BJ (cell line): ENCODE measurements around the gene XK. TPM values are rescaled to one million over a fixed set of nuclear protein-coding genes. Genes with fewer than 3 reads are reported as not detected.

Source experiments
- CTCF ChIA-PET: fragments of 350-600 bp; formaldehyde crosslinking; extraction: SDS; loops from one replicate; lab custom pipeline; 2021; ENCODE audit warnings: antibody characterized with exemption, inconsistent platforms; lab: Yijun Ruan, JAX
- POLR2A ChIA-PET: fragments of 300-600 bp; sonication (Branson Sonifier 250); formaldehyde crosslinking; extraction: SDS; loops from one replicate; lab custom pipeline; 2021; ENCODE audit warnings: antibody characterized with exemption; lab: Charles Lee
- DNase-seq: peaks from one replicate; pipeline ENCODE4 v3.0.0-alpha.2; 2011; ENCODE audit warnings: low read depth
- H3K27me3 ChIP-seq: 2 replicates; pipeline ENCODE4 v1.6.0; 2011; ENCODE audit warnings: low read length; ENCODE audit not compliant: control insufficient read depth, insufficient read depth
- H3K36me3 ChIP-seq: 2 replicates; pipeline ENCODE4 v1.5.1; 2011; ENCODE audit warnings: low read length; ENCODE audit not compliant: control insufficient read depth, insufficient read depth
- H3K4me3 ChIP-seq: 2 replicates; pipeline ENCODE4 v1.5.1; 2011; ENCODE audit warnings: low read depth, mild to moderate bottlenecking, control low read depth, low read length
- polyA plus RNA-seq: library from polyadenylated mRNA; depleted of rRNA; stranded (reverse); fragments of >200 nt; gene quantifications from 2 replicates; pipeline ENCODE4 v1.2.3, GENCODE V29; 2011
- TF ChIP-seq, protein P1 (sequence below): IDR thresholded peaks from 2 replicates; pipeline ENCODE4 v1.5.1; 2011; ENCODE audit warnings: low read depth, mild to moderate bottlenecking, control low read depth, inconsistent platforms, low read length, moderate library complexity; ENCODE audit not compliant: insufficient read depth

The XK gene
- polyA plus RNA-seq, 1 experiment: not detected

DNA sequence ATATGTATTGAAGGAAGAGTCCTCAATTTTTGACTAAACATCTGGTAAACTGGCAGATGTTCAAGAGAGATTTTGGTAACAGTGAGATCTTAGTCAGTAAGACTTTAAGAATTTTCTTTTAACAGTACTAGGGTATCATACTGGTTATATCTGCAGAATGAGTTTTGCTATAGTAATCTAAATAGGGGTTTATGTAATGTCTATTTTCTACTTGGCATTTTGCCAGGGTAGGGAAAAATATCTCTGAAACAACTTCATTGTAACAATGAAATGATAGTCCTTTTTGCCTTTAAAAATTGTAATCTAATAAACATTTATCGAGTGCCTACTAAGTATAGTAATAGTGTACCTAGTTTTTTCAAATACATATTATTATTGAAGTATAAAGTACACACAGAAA, 32.1 kb downstream of the XK start:
- TF ChIP-seq, protein P1, sequence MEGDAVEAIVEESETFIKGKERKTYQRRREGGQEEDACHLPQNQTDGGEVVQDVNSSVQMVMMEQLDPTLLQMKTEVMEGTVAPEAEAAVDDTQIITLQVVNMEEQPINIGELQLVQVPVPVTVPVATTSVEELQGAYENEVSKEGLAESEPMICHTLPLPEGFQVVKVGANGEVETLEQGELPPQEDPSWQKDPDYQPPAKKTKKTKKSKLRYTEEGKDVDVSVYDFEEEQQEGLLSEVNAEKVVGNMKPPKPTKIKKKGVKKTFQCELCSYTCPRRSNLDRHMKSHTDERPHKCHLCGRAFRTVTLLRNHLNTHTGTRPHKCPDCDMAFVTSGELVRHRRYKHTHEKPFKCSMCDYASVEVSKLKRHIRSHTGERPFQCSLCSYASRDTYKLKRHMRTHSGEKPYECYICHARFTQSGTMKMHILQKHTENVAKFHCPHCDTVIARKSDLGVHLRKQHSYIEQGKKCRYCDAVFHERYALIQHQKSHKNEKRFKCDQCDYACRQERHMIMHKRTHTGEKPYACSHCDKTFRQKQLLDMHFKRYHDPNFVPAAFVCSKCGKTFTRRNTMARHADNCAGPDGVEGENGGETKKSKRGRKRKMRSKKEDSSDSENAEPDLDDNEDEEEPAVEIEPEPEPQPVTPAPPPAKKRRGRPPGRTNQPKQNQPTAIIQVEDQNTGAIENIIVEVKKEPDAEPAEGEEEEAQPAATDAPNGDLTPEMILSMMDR: no peak
- ChIA-PET CTCF (no interaction called here), POLR2A (no interaction called here)
- no peaks in the 10 kb centered on the region for H3K27me3 ChIP-seq
- no peak overlapping the region for H3K4me3 ChIP-seq
- no peak for DNase-seq
- H3K36me3 ChIP-seq: no peaks in the 10 kb centered on the region

DNA sequence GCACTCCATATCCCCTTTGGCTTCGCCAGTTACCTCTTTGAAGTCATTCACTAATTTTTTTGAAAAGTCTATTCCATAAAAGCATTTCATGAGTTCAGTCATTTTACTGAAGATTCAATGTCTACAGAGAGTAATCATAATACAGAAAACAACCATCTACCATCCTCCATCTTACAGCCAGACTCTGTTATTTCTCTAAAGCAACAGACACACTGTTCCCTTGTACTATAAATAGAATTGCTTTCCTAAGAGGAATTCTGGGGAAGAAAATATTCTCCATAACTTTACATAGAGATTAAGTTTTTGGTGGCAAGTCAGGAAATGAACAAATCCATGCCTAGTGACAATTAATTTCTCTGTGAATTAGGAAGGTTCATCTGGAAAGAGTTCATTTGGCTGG, 37.0 kb downstream of the XK start:
- TF ChIP-seq, protein P1: no peak
- CTCF ChIA-PET: no interaction called here
- Histone ChIP-seq H3K4me3 (no peak overlapping the region), H3K27me3 (no peaks in the 10 kb centered on the region), H3K36me3 (no peaks in the 10 kb centered on the region)
- DNase-seq: no peak
- POLR2A ChIA-PET: no interaction called here

DNA sequence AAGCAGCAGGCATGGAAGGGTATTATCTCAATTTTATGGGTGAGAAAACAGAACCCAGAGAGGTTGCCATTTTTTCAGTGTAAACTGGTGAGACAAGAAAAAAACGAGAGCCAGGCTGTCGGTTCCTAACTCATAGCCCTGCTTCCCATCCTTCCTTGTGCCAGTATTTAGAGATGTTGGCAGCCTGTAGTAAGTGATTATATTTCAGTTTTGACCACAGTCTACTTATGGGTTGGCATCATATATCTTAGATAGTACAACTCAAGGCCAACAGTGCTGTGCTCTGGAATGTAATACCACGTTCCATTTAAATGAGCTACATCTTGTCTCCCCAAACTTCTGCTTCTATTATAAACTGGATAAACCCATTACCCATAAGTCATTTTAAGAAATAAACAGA, 40.8 kb downstream of the XK start:
- Histone ChIP-seq H3K36me3 (no peaks in the 10 kb centered on the region), H3K4me3 (no peak overlapping the region), H3K27me3 (no peaks in the 10 kb centered on the region)
- POLR2A ChIA-PET: no interaction called here
- TF ChIP-seq, protein P1: no peak
- DNase-seq: no peak
- CTCF ChIA-PET: interaction anchor here (1.0 kb wide), 1 partner anchor 18 kb away, joined by 3 read pairs; no protein-coding TSS in a partner anchor

DNA sequence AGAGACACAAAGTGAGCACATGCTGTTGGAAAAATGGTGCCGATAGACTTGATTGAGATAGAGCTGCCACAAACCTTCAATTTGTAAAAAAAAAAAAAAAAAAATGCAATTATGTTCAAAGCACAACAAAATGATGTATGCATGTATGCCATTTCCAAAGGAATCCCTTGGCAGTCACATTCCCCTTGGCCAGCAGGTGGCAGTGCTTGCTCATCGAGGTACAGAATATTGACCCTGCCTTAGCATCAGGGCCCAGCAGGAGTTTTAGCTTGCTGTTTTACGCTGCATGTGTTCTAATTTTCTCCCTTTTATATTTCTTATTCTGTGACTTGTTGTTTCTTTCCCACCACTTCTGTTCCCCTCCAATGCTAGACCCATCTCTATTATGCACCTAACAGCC, 59.8 kb downstream of the XK start:
- no peaks in the 10 kb centered on the region for H3K27me3 ChIP-seq
- POLR2A ChIA-PET: no interaction called here
- CTCF ChIA-PET: interaction anchor here (0.6 to 2.1 kb wide), 14 partner anchors 10 to 753 kb away, joined by 3 to 18 read pairs (median 3); partner anchors contain the start of gene CYBB
- TF ChIP-seq, protein P1: peak; percentile 64
- no peak for DNase-seq
- no peaks in the 10 kb centered on the region for H3K36me3 ChIP-seq
- H3K4me3 ChIP-seq: no peak overlapping the region

DNA sequence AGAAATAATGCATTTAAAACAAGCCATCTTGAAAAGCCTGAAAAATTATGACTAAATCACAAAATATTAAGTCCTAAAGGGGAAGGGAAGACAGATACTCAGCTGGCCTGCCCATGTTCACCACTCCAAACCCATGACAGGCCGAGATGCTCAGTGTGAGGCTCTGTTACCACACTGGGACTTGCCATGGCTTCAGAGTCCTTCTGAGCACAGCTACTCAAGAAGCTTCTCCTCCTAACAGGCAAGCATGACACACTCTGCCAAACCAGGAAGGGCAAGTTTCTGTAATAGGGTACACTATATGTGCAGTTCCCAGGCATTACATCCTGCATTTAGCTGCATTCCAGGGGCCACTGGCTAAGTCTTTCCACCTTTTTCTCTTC, 60.2 kb downstream of the XK start:
- no peak overlapping the region for H3K4me3 ChIP-seq
- TF ChIP-seq, protein P1: no peak
- no peak for DNase-seq
- no peaks in the 10 kb centered on the region for H3K36me3 ChIP-seq
- H3K27me3 ChIP-seq: no peaks in the 10 kb centered on the region
- CTCF ChIA-PET: interaction anchor here (0.6 to 2.1 kb wide), 11 partner anchors 9 to 638 kb away, joined by 3 to 18 read pairs (median 4); partner anchors contain the start of gene CYBB
- POLR2A ChIA-PET: no interaction called here
